Lower leg skin (tissue), 4 donors: ENCODE measurements around the gene C9orf152. TPM values are rescaled to one million over a fixed set of nuclear protein-coding genes. Genes with fewer than 3 reads are reported as not detected.
A peak's percentile ranks its signal among the peaks of the same experiment; 100 is the strongest.
"Not testable (repeated sequence)": the region's sequence is repeated elsewhere in the genome, so short reads cannot be mapped to it uniquely, and the experiment has no call there.

Experiments used
- DNase-seq, 2 donors: peaks; one replicate each; pipeline ENCODE4 v3.0.0-alpha.2; 2019; ENCODE audit warnings: low spot score in 2 of 2
- H3K4me3 ChIP-seq: fragments of 200-600 bp; sonication (generic); 2 replicates; pipeline ENCODE4 v1.5.1; 2017; ENCODE audit warnings: mild to moderate bottlenecking, low read depth; ENCODE audit not compliant: poor library complexity, severe bottlenecking
- POLR2A ChIP-seq, 2 donors: fragments of 450-650 bp; IDR thresholded peaks; one replicate each; pipeline ENCODE4 v1.6.1; 2016 to 2017; ENCODE audit warnings: antibody characterized with exemption in 2 of 2, mild to moderate bottlenecking in 1 of 2, moderate library complexity in 1 of 2
- WGBS, 2 donors: methylation state at CpG; one replicate each; pipeline ENCODE4 v1.1.5; 2018; 5-methylcytosine and 5-hydroxymethylcytosine counted together
- intact Hi-C: fragments of 100-400 bp; cut with DNase I; formaldehyde crosslinking; loops from one replicate; pipeline ENCODE4 v1.15.0; 2023; ENCODE audit warnings: low total_unique reads
- total RNA-seq, 4 donors: library from RNA; depleted of rRNA; stranded (reverse); fragments of >200 nt; gene quantifications; one replicate each; pipeline ENCODE4 v1.1.0, GENCODE V29; 2016
- TF ChIP-seq, protein P1 (sequence below), 3 donors: fragments of 450-650 bp; IDR thresholded peaks; one replicate each; pipeline ENCODE4 v1.5.1; 2016; ENCODE audit warnings: antibody characterized with exemption in 3 of 3, mild to moderate bottlenecking in 3 of 3, moderate library complexity in 2 of 3

The C9orf152 gene
- total RNA-seq, 4 donors from 2014 or later, result 4.1 to 15.7 (median 8.4) TPM

DNA sequence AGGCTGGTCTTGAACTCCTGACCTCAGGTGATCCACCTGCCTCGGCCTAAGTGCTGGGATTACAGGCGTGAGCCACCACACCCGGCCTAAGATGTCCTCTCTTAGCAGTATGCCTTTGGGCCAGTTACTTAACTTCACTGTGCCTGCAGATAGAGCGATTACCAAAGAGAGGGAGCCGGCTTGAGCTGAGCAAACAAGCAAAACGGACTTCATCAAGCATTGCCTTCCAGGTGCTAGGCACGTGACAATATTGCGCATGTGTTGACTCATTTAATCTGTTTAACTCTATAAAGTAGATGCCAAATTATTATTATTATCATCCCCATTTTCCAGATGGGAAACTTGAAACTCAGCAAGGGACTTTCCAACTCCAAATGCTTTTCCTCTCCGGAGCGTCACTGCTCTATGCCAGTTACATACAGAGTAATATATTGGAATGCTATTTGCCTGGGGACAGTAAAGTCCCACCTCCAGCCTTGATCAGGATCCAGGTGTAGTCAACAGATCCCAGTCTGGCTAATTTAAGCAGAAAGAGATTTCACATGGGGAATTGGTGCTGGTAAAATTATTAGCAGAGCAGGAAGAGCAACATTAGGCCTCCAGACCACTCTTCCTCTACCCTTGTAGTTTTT is 5.6 kb upstream of the C9orf152 start:
- no peak overlapping the region for H3K4me3 ChIP-seq
- TF ChIP-seq POLR2A (IDR thresholded peaks at IDR 0.05), result no peak
- TF ChIP-seq, protein P1, sequence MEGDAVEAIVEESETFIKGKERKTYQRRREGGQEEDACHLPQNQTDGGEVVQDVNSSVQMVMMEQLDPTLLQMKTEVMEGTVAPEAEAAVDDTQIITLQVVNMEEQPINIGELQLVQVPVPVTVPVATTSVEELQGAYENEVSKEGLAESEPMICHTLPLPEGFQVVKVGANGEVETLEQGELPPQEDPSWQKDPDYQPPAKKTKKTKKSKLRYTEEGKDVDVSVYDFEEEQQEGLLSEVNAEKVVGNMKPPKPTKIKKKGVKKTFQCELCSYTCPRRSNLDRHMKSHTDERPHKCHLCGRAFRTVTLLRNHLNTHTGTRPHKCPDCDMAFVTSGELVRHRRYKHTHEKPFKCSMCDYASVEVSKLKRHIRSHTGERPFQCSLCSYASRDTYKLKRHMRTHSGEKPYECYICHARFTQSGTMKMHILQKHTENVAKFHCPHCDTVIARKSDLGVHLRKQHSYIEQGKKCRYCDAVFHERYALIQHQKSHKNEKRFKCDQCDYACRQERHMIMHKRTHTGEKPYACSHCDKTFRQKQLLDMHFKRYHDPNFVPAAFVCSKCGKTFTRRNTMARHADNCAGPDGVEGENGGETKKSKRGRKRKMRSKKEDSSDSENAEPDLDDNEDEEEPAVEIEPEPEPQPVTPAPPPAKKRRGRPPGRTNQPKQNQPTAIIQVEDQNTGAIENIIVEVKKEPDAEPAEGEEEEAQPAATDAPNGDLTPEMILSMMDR (IDR thresholded peaks at IDR 0.05), result no peak
- intact Hi-C loops, result no loop called here
- no peak for DNase-seq
- 57 to 64% methylated on average over 10 of the region's 10 CpGs for WGBS, 2 donors

- intact Hi-C loops, result no loop called here
- no peak overlapping the region for H3K4me3 ChIP-seq
- WGBS, 2 donors, result 51 to 52% methylated on average over 5 to 6 of the region's 6 CpGs
- DNase-seq, result no peak
- TF ChIP-seq, protein P1 (IDR thresholded peaks at IDR 0.05), result no peak
- no peak for TF ChIP-seq POLR2A (IDR thresholded peaks at IDR 0.05)
These were observed 803 bp downstream of the C9orf152 start for GRCh38 chr9:110207071-110207641.

- no peak for DNase-seq
- no peak for TF ChIP-seq POLR2A (IDR thresholded peaks at IDR 0.05)
- TF ChIP-seq, protein P1 (IDR thresholded peaks at IDR 0.05), result no peak
- intact Hi-C loops, result no loop called here
- WGBS, 2 donors, result 43 to 58% methylated on average over 1 of the region's 1 CpG
- no peak overlapping the region for H3K4me3 ChIP-seq
These were observed 1.6 kb downstream of the C9orf152 start for GRCh38 chr9:110206389-110206788.

GRCh38 chr9:110205612-110206011 is 2.3 kb downstream of the C9orf152 start:
- 76 to 79% methylated on average over 5 of the region's 5 CpGs for WGBS, 2 donors
- DNase-seq, intact Hi-C loops, H3K4me3 ChIP-seq: not testable (repeated sequence)

DNA sequence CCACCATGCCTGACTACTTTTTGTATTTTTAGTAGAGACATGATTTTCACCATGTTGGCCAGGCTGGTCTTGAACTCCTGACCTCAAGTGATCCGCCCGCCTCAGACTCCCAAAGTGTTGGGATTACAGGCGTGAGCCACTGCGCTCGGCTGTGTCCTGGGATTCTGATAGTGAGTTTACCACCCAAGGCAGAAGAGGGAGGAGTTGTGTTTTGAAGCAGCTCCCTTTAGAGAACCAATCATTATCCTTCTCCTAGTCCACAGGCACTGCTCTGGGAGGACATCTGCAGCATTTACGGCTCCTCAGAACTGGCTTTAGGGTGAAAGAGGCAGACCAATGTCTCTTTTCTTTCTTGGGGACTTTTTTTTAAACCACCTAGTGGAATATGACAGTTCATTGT is 5.7 kb downstream of the C9orf152 start:
- H3K4me3 ChIP-seq, result no peak overlapping the region
- TF ChIP-seq, protein P1 (IDR thresholded peaks at IDR 0.05), result no peak
- no peak for TF ChIP-seq POLR2A (IDR thresholded peaks at IDR 0.05)
- intact Hi-C loops, result no loop called here
- 96 to 98% methylated on average over 4 to 6 of the region's 6 CpGs for whole genome bisulfite sequencing, 2 donors
- peak in 1 of 2 donors; percentile 46 for DNase-seq

GRCh38 chr9:110199643-110200042 is 8.3 kb downstream of the C9orf152 start:
- intact Hi-C loops, result no loop called here
- WGBS, 2 donors, result 88 to 97% methylated on average over 2 of the region's 2 CpGs
- TF ChIP-seq, protein P1 (IDR thresholded peaks at IDR 0.05), result no peak
- TF ChIP-seq POLR2A (IDR thresholded peaks at IDR 0.05), result no peak
- DNase-seq, result no peak
- no peak overlapping the region for H3K4me3 ChIP-seq
